Measurements from ENCODE around the gene RPS6KC1. TPM values are rescaled to one million over a fixed set of nuclear protein-coding genes. Genes with fewer than 3 reads are reported as not detected.

The RPS6KC1 gene
- 19.8 and 22.9 TPM in 2 replicates for total RNA-seq

GRCh38 chr1:213051127-213051880, at the start of gene RPS6KC1:
TSS of gene RPS6KC1 (plus strand) at chr1:213051241. CDS start at chr1:213051405, 164 bp downstream.

GRCh38 chr1:213015099-213016050, 35.7 kb upstream of the RPS6KC1 start, which contains the start of gene ANGEL2:
TSS of gene ANGEL2 (minus strand) at chr1:213015867. CDS start at chr1:213015671, 196 bp downstream.

Other genes starting within 250 kb of the RPS6KC1 start
- gene SPATA45, start 203.6 kb upstream of the RPS6KC1 start, total RNA-seq, result not detected in 2 replicates
- 9.0 and 9.4 TPM in 2 replicates for gene FLVCR1, start 193.0 kb upstream of the RPS6KC1 start, total RNA-seq
- gene VASH2, start 100.7 kb upstream of the RPS6KC1 start, total RNA-seq, result 0.30 and 0.32 TPM in 2 replicates
- 40.9 and 49.5 TPM in 2 replicates for gene ANGEL2, start 35.4 kb upstream of the RPS6KC1 start, total RNA-seq

Measured in epithelial cell of umbilical artery (primary cell).